AG09319 (cell line): ENCODE measurements around the gene LLCFC1.

Experiments
- DNase-seq: peaks from one replicate; pipeline ENCODE4 v3.0.0-alpha.2; 2010; ENCODE audit warnings: low read depth; ENCODE audit errors: extremely low read depth
- CTCF ChIP-seq: IDR thresholded peaks from 2 replicates; pipeline ENCODE4 v1.5.1; 2011; ENCODE audit warnings: low read depth, mild to moderate bottlenecking, inconsistent platforms, low read length, moderate library complexity

Gene LLCFC1

DNA sequence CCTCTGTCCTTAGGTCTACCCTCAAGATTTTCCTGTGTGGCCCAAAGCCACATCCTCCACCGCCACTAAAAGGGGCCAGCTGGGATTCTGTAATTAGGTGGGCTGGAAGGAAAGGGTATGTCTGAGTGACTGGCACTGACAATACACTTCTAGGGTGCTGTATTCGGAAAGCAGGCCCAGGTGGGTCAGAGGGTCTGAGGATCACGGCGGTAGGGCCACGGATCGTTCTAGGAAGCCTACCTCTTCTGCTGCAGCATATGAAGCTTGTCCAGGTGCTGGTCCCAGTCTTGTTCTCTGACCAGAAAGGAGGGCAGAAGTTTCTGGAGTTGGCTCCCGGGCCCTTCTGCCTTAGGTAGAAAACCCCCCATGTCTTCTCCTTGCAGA lies 6.2 kb upstream of the LLCFC1 start:
- TF ChIP-seq CTCF: no peak

GRCh38 chr7:142933624-142934023 lies 5.7 kb upstream of the LLCFC1 start, which contains the start of gene TRPV5:
TRPV5 (minus strand) TSS chr7:142933746; CDS start chr7:142933459, 287 bp downstream.
- TF ChIP-seq CTCF: no peak
- no peak for DNase-seq

More for the DNA sequence above, 6.2 kb upstream of the LLCFC1 start:
- DNase-seq: no peak

DNA sequence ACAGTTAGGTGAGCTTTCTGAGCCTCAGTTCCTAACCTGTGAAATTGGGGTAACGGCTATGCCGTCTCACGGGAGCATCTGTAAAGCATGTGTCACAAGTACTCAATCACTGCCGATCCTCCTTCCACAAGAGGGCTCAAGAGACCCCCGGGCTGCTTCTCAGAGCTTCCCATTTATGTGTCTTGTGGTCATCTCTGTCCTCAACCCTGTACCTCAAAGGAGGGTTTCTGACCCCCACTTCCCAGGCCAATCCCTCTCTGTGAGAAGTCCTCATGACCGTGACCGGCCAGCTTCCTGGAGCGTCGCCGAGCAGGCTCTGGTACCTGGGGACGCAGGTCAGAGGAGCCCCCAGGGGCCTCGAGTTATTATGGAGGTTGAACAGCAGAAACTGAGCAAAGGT lies 5.2 kb upstream of the LLCFC1 start:
- TF ChIP-seq CTCF: no peak
- no peak for DNase-seq

- TF ChIP-seq CTCF: no peak
- no peak for DNase-seq
Measured at GRCh38 chr7:142935941-142936565, 3.2 kb upstream of the LLCFC1 start.

DNA sequence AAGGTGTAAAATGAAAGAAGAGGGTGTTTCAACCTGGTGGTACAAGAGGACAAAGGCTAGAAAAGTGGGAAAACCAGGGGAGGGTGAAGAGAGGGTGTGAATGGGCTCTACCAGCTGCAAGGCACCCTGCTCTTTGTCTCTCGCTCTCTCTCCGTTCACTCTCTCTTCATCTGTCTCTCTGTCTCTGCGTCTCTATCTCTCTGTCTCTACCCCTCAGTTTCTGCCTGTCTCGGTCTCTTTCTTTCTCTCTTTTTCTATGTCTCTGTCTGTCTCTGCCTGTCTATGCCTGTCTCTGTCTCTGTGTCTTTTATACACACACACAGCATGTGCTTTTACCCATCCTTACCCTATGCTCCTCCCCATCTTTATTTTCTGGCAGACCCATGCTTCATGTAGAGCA lies 673 bp upstream of the LLCFC1 start:
- TF ChIP-seq CTCF: no peak
- no peak for DNase-seq

DNA sequence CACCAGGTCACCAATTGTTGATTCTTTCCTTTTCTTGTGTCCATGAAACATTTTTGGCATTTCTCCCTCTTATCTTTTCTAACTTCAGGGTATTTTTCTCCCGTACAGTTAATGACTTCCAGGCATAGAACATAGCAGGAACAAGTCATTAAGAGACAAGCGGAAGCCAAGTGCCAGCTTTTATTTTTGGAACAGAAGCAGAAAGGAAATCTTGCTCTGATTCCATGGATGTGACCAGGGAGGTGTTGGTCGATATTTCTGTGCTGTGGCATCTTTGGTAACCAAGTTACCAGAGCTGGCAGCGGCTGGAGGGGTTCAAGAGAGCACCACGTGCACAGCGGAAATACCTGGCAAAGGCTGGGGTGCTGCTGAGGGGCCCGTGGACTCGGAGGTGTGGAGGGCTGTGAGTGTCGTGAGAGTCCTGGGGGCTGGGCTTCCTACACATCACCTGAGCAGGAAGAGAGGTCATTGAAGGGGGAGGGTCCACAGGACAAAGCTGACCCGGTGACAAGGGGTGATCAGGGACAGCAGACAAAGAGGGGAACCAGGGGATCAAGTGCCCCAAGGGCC lies 1.8 kb downstream of the LLCFC1 start:
- DNase-seq: no peak
- no peak for TF ChIP-seq CTCF

- no peak for TF ChIP-seq CTCF
- DNase-seq: no peak
Measured at GRCh38 chr7:142941541-142941940, 2.3 kb downstream of the LLCFC1 start.
